HS-5 (cell line): ENCODE measurements around the gene DGKG.

ENCODE experiments used
- DNase-seq: peaks from one replicate; pipeline ENCODE4 v3.0.0-alpha.2; 2012; ENCODE audit warnings: low read depth

The DGKG gene

GRCh38 chr3:186138272-186138981 is 223.6 kb downstream of the DGKG start:
- no peak for DNase-seq

GRCh38 chr3:186137051-186137685 is 224.9 kb downstream of the DGKG start:
- DNase-seq, result no peak

GRCh38 chr3:186133980-186134379 is 228.1 kb downstream of the DGKG start:
- DNase-seq, result no peak

- DNase-seq, result no peak
Measured at GRCh38 chr3:186132487-186132886, 229.5 kb downstream of the DGKG start.

GRCh38 chr3:186129206-186129605 is 232.8 kb downstream of the DGKG start:
- no peak for DNase-seq

GRCh38 chr3:186128158-186128557 is 233.9 kb downstream of the DGKG start:
- no peak for DNase-seq

GRCh38 chr3:186127463-186127862 is 234.6 kb downstream of the DGKG start:
- no peak for DNase-seq

- DNase-seq, result no peak
Measured at GRCh38 chr3:186125118-186125517, 236.9 kb downstream of the DGKG start.

GRCh38 chr3:186124592-186124991 is 237.4 kb downstream of the DGKG start:
- no peak for DNase-seq

- DNase-seq, result no peak
Measured at GRCh38 chr3:186123012-186123411, 239.0 kb downstream of the DGKG start.

- no peak for DNase-seq
Measured at GRCh38 chr3:186121968-186122367, 240.1 kb downstream of the DGKG start.

- no peak for DNase-seq
Measured at GRCh38 chr3:186121278-186121677, 240.8 kb downstream of the DGKG start.

GRCh38 chr3:186119499-186119898 is 242.5 kb downstream of the DGKG start:
- DNase-seq, result no peak

- DNase-seq, result no peak
Measured at GRCh38 chr3:186118692-186119091, 243.3 kb downstream of the DGKG start.

- no peak for DNase-seq
Measured at GRCh38 chr3:186117521-186118134, 244.4 kb downstream of the DGKG start.

GRCh38 chr3:186115239-186115996 is 246.6 kb downstream of the DGKG start:
- no peak for DNase-seq

GRCh38 chr3:186110975-186111974 is 250.8 kb downstream of the DGKG start:
- no peak for DNase-seq

- DNase-seq, result no peak
Measured at GRCh38 chr3:186109897-186110803, 251.9 kb downstream of the DGKG start.

- DNase-seq, result peak; percentile 98
Measured at GRCh38 chr3:186108941-186109865, 252.8 kb downstream of the DGKG start, which contains the start of gene ETV5. Gene ETV5, minus strand, starts transcription at chr3:186109089. Its CDS starts 3,221 bp downstream, at chr3:186105868.
